Kidney tubule cell (primary cell): Measurements from ENCODE around the gene NCKAP5.
"Not testable (repeated sequence)": the region's sequence is repeated elsewhere in the genome, so short reads cannot be mapped to it uniquely, and the experiment has no call there.

ENCODE experiments used
- DNase-seq: peaks from one replicate; pipeline ENCODE4 v3.0.0-alpha.2; 2018; ENCODE audit warnings: low spot score

Gene NCKAP5

GRCh38 chr2:133206666-133207065 is 361.6 kb downstream of the NCKAP5 start:
- not testable (repeated sequence) for DNase-seq

- no peak for DNase-seq
Observed at GRCh38 chr2:133204421-133204820, 363.8 kb downstream of the NCKAP5 start.

- peak; percentile 97 for DNase-seq
Observed at GRCh38 chr2:133200684-133201421, 367.4 kb downstream of the NCKAP5 start.

- no peak for DNase-seq
Observed at GRCh38 chr2:133198678-133199077, 369.6 kb downstream of the NCKAP5 start.

- DNase-seq = no peak
Observed at GRCh38 chr2:133197156-133197555, 371.1 kb downstream of the NCKAP5 start.

GRCh38 chr2:133194777-133195335 is 373.4 kb downstream of the NCKAP5 start:
- peak; percentile 57 for DNase-seq

GRCh38 chr2:133194362-133194655 is 374.0 kb downstream of the NCKAP5 start:
- no peak for DNase-seq

GRCh38 chr2:133193544-133194361 is 374.5 kb downstream of the NCKAP5 start:
- peak; percentile 53 for DNase-seq

- no peak for DNase-seq
Observed at GRCh38 chr2:133192028-133192427, 376.2 kb downstream of the NCKAP5 start.

GRCh38 chr2:133177196-133177595 is 391.1 kb downstream of the NCKAP5 start:
- DNase-seq = no peak

- DNase-seq = no peak
Observed at GRCh38 chr2:133175926-133176325, 392.3 kb downstream of the NCKAP5 start.

GRCh38 chr2:133173224-133173623 is 395.0 kb downstream of the NCKAP5 start:
- no peak for DNase-seq

GRCh38 chr2:133171393-133172004 is 396.8 kb downstream of the NCKAP5 start:
- peak; percentile 71 for DNase-seq

- no peak for DNase-seq
Observed at GRCh38 chr2:133169274-133169912, 398.9 kb downstream of the NCKAP5 start.

GRCh38 chr2:133167990-133168389 is 400.3 kb downstream of the NCKAP5 start:
- DNase-seq = no peak

- no peak for DNase-seq
Observed at GRCh38 chr2:133167223-133167622, 401.0 kb downstream of the NCKAP5 start.

- no peak for DNase-seq
Observed at GRCh38 chr2:133166031-133166430, 402.2 kb downstream of the NCKAP5 start.

GRCh38 chr2:133163111-133163510 is 405.2 kb downstream of the NCKAP5 start:
- DNase-seq = no peak

- DNase-seq = no peak
Observed at GRCh38 chr2:133158442-133158841, 409.8 kb downstream of the NCKAP5 start.

- no peak for DNase-seq
Observed at GRCh38 chr2:133158024-133158423, 410.2 kb downstream of the NCKAP5 start.

- no peak for DNase-seq
Observed at GRCh38 chr2:133157141-133157540, 411.1 kb downstream of the NCKAP5 start.

- DNase-seq = no peak
Observed at GRCh38 chr2:133152801-133153200, 415.5 kb downstream of the NCKAP5 start.
